GM12874 (cell line): ENCODE results near the gene DOCK10.

ENCODE experiments used
- CTCF ChIP-seq: IDR thresholded peaks from 2 replicates; pipeline ENCODE4 v1.5.1; 2011; ENCODE audit warnings: low read depth, mild to moderate bottlenecking, control low read depth, low read length, moderate library complexity; ENCODE audit not compliant: insufficient read depth

The DOCK10 gene

GRCh38 chr2:224883700-224884099 lies 158.6 kb downstream of the DOCK10 start:
- no peak for TF ChIP-seq CTCF

GRCh38 chr2:224883172-224883516 lies 159.1 kb downstream of the DOCK10 start:
- TF ChIP-seq CTCF, result no peak

GRCh38 chr2:224882291-224883171 lies 159.7 kb downstream of the DOCK10 start:
- TF ChIP-seq CTCF, result no peak

- TF ChIP-seq CTCF, result no peak
Measured at GRCh38 chr2:224881846-224882245, 160.4 kb downstream of the DOCK10 start.

- TF ChIP-seq CTCF, result no peak
Measured at GRCh38 chr2:224876522-224876921, 165.7 kb downstream of the DOCK10 start.

GRCh38 chr2:224875841-224876240 lies 166.4 kb downstream of the DOCK10 start:
- no peak for TF ChIP-seq CTCF

GRCh38 chr2:224875153-224875552 lies 167.1 kb downstream of the DOCK10 start:
- TF ChIP-seq CTCF, result no peak

GRCh38 chr2:224871813-224872212 lies 170.5 kb downstream of the DOCK10 start:
- TF ChIP-seq CTCF, result no peak
